Measurements from ENCODE around the gene MYG1.

The MYG1 gene

GRCh38 chr12:53268630-53269562 lies 30.6 kb upstream of the MYG1 start:
- TF ChIP-seq CTCF (IDR thresholded peaks at IDR 0.05; ENCODE audit: control insufficient read depth, insufficient read depth, low read depth, low read length, missing control alignments), result no peak
- no peak for DNase-seq (ENCODE audit: low read depth)
- H3K4me3 ChIP-seq (ENCODE audit: control insufficient read depth, low read depth, low read length), result peak overlapping the region; percentile 82

- no peak overlapping the region for H3K4me3 ChIP-seq (ENCODE audit: control insufficient read depth, low read depth, low read length)
- no peak for TF ChIP-seq CTCF (IDR thresholded peaks at IDR 0.05; ENCODE audit: control insufficient read depth, insufficient read depth, low read depth, low read length, missing control alignments)
- DNase-seq (ENCODE audit: low read depth), result no peak
Measured at GRCh38 chr12:53274445-53274844, 25.1 kb upstream of the MYG1 start.

- no peak for DNase-seq (ENCODE audit: low read depth)
- H3K4me3 ChIP-seq (ENCODE audit: control insufficient read depth, low read depth, low read length), result no peak overlapping the region
- no peak for TF ChIP-seq CTCF (IDR thresholded peaks at IDR 0.05; ENCODE audit: control insufficient read depth, insufficient read depth, low read depth, low read length, missing control alignments)
Measured at GRCh38 chr12:53276511-53276910, 23.0 kb upstream of the MYG1 start.

GRCh38 chr12:53277981-53278380 lies 21.5 kb upstream of the MYG1 start:
- H3K4me3 ChIP-seq (ENCODE audit: control insufficient read depth, low read depth, low read length), result no peak overlapping the region
- no peak for DNase-seq (ENCODE audit: low read depth)
- TF ChIP-seq CTCF (IDR thresholded peaks at IDR 0.05; ENCODE audit: control insufficient read depth, insufficient read depth, low read depth, low read length, missing control alignments), result no peak

- TF ChIP-seq CTCF (IDR thresholded peaks at IDR 0.05; ENCODE audit: control insufficient read depth, insufficient read depth, low read depth, low read length, missing control alignments), result no peak
- H3K4me3 ChIP-seq (ENCODE audit: control insufficient read depth, low read depth, low read length), result no peak overlapping the region
- DNase-seq (ENCODE audit: low read depth), result no peak
Measured at GRCh38 chr12:53279283-53279869, 20.1 kb upstream of the MYG1 start.

GRCh38 chr12:53279888-53280498 lies 19.5 kb upstream of the MYG1 start:
- DNase-seq (ENCODE audit: low read depth), result no peak
- TF ChIP-seq CTCF (IDR thresholded peaks at IDR 0.05; ENCODE audit: control insufficient read depth, insufficient read depth, low read depth, low read length, missing control alignments), result no peak
- no peak overlapping the region for H3K4me3 ChIP-seq (ENCODE audit: control insufficient read depth, low read depth, low read length)

Data from AG09309 (cell line).